ENCODE data around the gene GNA12.

DNA sequence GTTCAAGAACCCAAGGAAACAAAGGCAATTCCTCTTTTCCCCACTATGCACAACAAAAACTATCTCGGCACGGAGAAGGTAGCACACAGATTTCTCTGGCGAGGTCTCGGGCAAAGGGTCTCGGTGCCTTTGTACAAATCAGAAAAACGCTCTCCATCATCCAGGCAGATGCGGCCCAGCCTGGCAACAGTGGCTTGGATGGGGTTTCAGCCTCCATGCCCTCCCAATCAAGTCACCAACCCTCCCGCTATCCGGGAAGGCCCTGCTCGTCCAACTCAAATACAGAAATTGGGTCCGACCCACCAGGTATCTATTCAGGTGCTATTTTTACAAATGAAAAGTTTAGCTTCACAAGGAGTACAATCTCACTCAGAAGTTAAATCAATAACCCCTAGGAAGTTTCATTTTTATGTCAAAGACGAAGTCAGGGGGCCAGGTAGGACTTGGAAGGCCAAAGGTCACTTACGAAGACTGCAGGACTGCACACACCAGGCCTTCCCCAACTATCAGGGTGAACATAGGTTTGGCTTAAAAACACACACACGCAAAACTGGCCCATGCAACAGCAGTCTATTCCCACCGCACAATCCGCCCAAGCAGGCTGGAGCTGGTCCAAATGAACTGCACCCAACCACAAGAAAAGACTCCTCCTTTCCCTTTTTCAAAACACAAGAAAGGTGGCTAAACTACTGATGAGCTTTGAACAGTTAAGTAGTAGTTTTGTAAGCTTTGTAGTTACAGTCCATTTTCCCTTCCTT lies 43.0 kb downstream of the GNA12 start:
- no peak for TF ChIP-seq CTCF (IDR thresholded peaks at IDR 0.05; ENCODE audit: low read depth, low read length, missing input control)
- no peak for TF ChIP-seq SP1 (IDR thresholded peaks at IDR 0.05)
- TF ChIP-seq YY1 (IDR thresholded peaks at IDR 0.05), result no peak
- no peak for TF ChIP-seq RAD21 (IDR thresholded peaks at IDR 0.05)
- no peak for TF ChIP-seq JUND (IDR thresholded peaks at IDR 0.05)
- TF ChIP-seq, protein P1, sequence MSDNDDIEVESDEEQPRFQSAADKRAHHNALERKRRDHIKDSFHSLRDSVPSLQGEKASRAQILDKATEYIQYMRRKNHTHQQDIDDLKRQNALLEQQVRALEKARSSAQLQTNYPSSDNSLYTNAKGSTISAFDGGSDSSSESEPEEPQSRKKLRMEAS (IDR thresholded peaks at IDR 0.05), result no peak
- TF ChIP-seq RXRA (IDR thresholded peaks at IDR 0.05), result no peak
- TF ChIP-seq, protein P2, sequence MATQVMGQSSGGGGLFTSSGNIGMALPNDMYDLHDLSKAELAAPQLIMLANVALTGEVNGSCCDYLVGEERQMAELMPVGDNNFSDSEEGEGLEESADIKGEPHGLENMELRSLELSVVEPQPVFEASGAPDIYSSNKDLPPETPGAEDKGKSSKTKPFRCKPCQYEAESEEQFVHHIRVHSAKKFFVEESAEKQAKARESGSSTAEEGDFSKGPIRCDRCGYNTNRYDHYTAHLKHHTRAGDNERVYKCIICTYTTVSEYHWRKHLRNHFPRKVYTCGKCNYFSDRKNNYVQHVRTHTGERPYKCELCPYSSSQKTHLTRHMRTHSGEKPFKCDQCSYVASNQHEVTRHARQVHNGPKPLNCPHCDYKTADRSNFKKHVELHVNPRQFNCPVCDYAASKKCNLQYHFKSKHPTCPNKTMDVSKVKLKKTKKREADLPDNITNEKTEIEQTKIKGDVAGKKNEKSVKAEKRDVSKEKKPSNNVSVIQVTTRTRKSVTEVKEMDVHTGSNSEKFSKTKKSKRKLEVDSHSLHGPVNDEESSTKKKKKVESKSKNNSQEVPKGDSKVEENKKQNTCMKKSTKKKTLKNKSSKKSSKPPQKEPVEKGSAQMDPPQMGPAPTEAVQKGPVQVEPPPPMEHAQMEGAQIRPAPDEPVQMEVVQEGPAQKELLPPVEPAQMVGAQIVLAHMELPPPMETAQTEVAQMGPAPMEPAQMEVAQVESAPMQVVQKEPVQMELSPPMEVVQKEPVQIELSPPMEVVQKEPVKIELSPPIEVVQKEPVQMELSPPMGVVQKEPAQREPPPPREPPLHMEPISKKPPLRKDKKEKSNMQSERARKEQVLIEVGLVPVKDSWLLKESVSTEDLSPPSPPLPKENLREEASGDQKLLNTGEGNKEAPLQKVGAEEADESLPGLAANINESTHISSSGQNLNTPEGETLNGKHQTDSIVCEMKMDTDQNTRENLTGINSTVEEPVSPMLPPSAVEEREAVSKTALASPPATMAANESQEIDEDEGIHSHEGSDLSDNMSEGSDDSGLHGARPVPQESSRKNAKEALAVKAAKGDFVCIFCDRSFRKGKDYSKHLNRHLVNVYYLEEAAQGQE (IDR thresholded peaks at IDR 0.05), result no peak
- TF ChIP-seq ATF3 (IDR thresholded peaks at IDR 0.05), result no peak
- no peak for TF ChIP-seq EGR1 (IDR thresholded peaks at IDR 0.05; ENCODE audit: low read depth in 2 of 2)
- no peak for TF ChIP-seq HNF4G (IDR thresholded peaks at IDR 0.05)

Data from liver (tissue), 3 donors.